SK-N-SH (cell line): ENCODE data around the gene PPP3CA.

Experiments used
- CTCF ChIP-seq: fragments of 200-600 bp; sonication (generic); IDR thresholded peaks from 2 replicates; pipeline ENCODE4 v1.6.1; 2017; ENCODE audit warnings: antibody characterized with exemption, mild to moderate bottlenecking, moderate library complexity
- EP300 ChIP-seq, 2 experiments: IDR thresholded peaks; 2 replicates each; pipeline versions ENCODE4 v1.4.0 to v1.6.1; 2012; ENCODE audit warnings: borderline replicate concordance in 1 of 2, low read depth in 1 of 2, low read length in 1 of 2
- FOXJ3 ChIP-seq: sonication (generic); formaldehyde crosslinking; IDR thresholded peaks from 2 replicates; pipeline ENCODE4 v1.5.1; 2020; ENCODE audit warnings: mild to moderate bottlenecking, missing genetic modification reagents
- POLR2AphosphoS5 ChIP-seq: IDR thresholded peaks from 2 replicates; pipeline ENCODE4 v1.6.1; 2012; ENCODE audit warnings: low read depth, low read length
- RAD21 ChIP-seq: IDR thresholded peaks from 2 replicates; pipeline ENCODE4 v1.6.1; 2012; ENCODE audit warnings: mild to moderate bottlenecking, low read length
- REST ChIP-seq: IDR thresholded peaks from 2 replicates; pipeline ENCODE4 v1.6.1; 2012; ENCODE audit warnings: mild to moderate bottlenecking, low read depth, low read length, moderate library complexity
- RXRA ChIP-seq: IDR thresholded peaks from 2 replicates; pipeline ENCODE4 v1.4.0; 2012; ENCODE audit warnings: low read depth, mild to moderate bottlenecking, borderline replicate concordance
- SMC3 ChIP-seq: IDR thresholded peaks from 2 replicates; pipeline ENCODE4 v1.6.1; 2012; ENCODE audit warnings: low read depth, low read length, improper control_type of control experiment
- TAF1 ChIP-seq: IDR thresholded peaks from 2 replicates; pipeline ENCODE4 v1.6.1; 2012; ENCODE audit warnings: low read depth, mild to moderate bottlenecking, low read length, moderate library complexity, borderline replicate concordance
- TEAD4 ChIP-seq: IDR thresholded peaks from 2 replicates; pipeline ENCODE4 v1.4.0; 2012; ENCODE audit warnings: mild to moderate bottlenecking, borderline replicate concordance; ENCODE audit not compliant: insufficient read depth
- TF ChIP-seq, protein P1 (sequence below): IDR thresholded peaks from 2 replicates; pipeline ENCODE4; 2012

DNA sequence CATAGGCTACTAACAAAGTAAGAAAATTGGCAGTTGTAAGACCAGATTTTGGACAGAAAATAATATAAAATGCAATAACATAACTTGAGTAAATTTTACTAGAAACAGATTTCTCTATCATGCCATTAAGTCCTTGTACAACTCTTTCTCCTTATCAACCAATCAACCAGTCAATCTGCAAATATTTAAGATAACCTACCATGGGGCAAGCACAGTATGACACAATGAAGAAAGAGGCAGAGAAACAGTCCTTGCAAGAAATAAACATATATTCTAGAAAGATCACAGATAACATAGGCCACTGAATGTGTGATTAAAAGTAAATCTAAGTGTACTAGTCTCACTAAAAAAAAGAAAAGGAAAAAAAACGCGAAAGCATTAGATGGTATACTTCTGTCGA, 194.8 kb downstream of the PPP3CA start:
- TF ChIP-seq CTCF (no peak), TAF1 (no peak), TEAD4 (no peak), RXRA (no peak), FOXJ3 (CRISPR knock-in tag) (no peak), SMC3 (no peak), RAD21 (no peak), REST (no peak), POLR2AphosphoS5 (no peak), EP300 (IDR thresholded peaks at IDR 0.05; ENCODE audit: borderline replicate concordance in 1 of 2, low read depth in 1 of 2, low read length in 1 of 2) (no peak)
- TF ChIP-seq, protein P1, sequence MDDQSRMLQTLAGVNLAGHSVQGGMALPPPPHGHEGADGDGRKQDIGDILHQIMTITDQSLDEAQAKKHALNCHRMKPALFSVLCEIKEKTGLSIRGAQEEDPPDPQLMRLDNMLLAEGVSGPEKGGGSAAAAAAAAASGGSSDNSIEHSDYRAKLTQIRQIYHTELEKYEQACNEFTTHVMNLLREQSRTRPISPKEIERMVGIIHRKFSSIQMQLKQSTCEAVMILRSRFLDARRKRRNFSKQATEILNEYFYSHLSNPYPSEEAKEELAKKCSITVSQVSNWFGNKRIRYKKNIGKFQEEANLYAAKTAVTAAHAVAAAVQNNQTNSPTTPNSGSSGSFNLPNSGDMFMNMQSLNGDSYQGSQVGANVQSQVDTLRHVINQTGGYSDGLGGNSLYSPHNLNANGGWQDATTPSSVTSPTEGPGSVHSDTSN = no peak
